ENCODE data around the gene CAPN13.

DNA sequence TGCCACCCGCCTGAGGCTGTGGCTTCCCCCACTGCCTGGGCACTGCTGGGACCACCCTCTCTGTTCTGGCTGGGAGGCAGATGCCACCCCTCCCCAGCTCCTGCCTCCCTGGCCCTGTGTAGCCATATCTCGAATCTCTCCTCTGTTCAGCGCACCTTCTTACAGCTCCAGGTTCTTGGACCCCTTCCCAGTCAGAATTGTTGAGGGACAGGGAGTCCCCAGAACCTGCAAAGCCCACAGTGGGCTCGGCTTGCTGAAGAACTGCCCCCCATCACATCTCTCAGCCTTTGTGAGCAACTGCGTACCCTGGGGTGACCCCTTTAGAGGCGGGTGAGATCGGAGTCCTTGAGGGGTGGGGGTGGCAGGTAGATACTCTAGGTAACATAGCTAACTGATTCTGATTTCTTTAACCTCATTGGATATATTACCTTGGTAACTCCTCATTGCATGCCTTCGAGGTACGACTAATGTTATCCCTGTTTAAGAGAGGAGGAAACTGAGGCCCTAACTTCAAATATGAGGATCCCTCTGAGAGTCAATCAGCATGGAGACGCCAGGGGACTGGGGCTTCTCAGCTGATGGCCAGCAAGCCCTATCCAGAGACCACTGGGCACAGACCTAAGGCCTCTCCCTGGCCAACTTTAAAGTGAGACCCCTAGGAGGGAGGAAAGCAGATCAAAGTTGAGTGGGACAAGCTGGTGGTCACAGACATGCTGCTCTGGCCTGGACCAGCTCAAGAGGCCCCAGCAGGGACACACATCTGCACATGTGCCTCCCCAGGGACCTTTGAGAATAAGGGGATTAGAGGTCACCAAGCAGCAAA, 101.3 kb downstream of the CAPN13 start:
- no peak for TF ChIP-seq MXI1 (IDR thresholded peaks at IDR 0.05; ENCODE audit: low read depth, low read length)
- TF ChIP-seq CTCF (IDR thresholded peaks at IDR 0.05) = no peak

Measured in SK-N-SH (cell line).